ENCODE measurements around the gene CRACR2A.

- TF ChIP-seq CTCF (IDR thresholded peaks at IDR 0.05; ENCODE audit: low read length) (no peak), EZH2 (optimal IDR thresholded peaks at IDR 0.05; ENCODE audit: low read depth, low read length) (no peak), EZH2phosphoT487 (IDR thresholded peaks at IDR 0.05; ENCODE audit: low read length) (no peak)
Observed at GRCh38 chr12:3683670-3684069, 69.2 kb downstream of the CRACR2A start.

All from MM.1S (cell line).